Muscle of back (tissue), 11 donors: ENCODE measurements around the gene UBR2. TPM values are rescaled to one million over a fixed set of nuclear protein-coding genes. Genes with fewer than 3 reads are reported as not detected.
"Not testable (repeated sequence)": the region's sequence is repeated elsewhere in the genome, so short reads cannot be mapped to it uniquely, and the experiment has no call there.

Source experiments
- DNase-seq, 3 donors: peaks; one replicate each; pipeline versions ENCODE4 v3.0.0 to v3.0.0-alpha.2; 2013
- polyA plus RNA-seq, 10 donors: library from polyadenylated mRNA; unstranded; fragments of 120-200 nt; gene quantifications; one replicate each; pipeline ENCODE4 v1.2.1, GENCODE V29; 2013; ENCODE audit not compliant: insufficient read length in 10 of 10

Gene UBR2
- polyA plus RNA-seq, 10 donors: 13.1 to 22.1 (median 17.2) TPM

DNA sequence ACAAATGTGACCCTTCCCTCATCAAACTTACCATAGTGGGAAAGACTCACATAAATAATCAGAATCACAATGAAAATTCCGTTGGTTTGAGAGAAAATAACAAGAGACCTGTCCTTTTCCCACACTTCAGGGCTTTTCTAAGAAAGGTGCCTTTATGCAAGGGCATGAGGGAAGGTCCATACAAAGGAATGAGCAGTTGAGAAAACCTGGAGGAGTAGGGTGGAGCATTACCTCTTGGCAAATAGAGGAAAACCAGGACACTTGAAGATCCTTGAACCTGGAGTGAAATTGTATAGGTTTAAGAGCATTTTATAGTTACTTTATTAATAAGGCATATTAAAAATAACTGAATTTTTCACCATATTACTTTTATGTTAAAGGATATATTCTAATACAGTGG, 54.3 kb downstream of the UBR2 start:
- DNase-seq: no peak

DNA sequence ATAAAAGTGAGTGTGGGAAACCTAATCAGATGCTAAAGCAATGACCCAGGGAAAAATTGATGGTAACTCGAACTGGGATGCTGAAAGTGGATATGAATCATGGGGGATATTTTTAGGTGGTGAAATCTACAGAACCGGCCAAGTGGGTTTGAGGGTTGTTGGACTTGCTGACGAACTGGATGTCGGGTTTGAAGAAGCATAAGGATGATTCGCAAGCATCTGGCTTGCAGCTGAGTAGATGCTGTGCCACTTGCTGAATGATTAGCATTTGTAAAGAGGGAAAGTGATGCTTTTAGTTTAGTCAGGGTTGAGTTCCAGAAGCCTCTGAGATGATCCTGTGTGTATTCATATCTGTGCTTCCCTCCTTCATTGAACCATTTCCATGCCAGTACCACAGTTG, 54.9 kb downstream of the UBR2 start:
- DNase-seq: no peak

DNA sequence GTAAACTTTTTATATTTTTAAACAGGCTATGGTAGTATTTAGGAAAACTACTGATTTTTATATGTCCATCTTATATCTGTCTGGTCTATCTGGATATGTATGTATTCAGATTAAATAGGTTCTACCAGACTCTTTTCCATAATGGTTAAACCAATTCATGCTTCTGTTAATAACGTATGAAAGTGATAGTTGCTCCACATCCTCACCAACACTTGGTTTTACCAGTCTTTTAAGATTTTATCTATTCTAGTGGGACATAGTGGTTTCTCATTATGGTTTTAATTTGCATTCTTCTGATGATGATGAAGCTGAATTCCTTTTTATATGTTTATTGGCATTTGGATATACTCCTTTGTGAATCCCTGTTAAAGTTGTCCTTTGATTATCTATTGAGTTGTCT, 56.1 kb downstream of the UBR2 start:
- no peak for DNase-seq

DNA sequence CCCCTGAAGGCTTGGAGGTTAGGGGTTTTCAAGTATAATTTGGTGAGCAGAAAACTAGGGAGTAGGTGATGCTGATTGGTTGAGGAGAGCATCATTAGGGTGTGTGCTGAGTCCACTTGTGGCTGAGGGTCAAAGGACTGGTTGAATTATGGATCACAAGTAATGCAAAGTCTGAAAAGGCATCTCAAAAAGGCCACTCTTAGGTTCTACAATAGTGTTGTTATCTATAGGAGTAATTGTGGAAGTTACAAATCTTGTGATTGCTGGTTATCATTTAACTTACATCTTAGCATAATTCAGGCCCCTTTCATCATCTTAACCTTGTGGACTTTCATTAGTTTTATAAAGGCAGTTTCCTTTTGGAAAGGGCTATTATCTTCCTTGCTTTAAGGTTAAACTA, 60.8 kb downstream of the UBR2 start:
- DNase-seq: no peak

DNA sequence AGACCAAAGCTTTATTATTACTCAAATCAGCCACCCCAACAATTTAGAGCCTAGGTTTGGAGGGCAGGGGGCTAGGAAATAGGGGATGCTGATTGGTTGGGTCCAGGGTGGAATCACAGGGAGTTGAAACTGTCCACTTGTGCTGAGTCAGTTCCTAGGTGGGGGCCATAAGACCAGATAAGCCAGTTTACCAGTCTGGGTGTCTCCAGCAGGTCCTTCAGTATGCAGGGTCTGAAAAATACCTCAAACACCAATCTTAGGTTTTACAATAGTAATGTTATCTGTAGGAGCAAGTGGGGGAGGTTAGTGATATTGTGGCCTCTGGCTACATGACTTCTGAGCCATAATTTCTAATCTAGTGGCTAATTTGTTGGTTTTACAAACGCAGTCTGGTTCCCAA, 63.2 kb downstream of the UBR2 start:
- no peak for DNase-seq

DNA sequence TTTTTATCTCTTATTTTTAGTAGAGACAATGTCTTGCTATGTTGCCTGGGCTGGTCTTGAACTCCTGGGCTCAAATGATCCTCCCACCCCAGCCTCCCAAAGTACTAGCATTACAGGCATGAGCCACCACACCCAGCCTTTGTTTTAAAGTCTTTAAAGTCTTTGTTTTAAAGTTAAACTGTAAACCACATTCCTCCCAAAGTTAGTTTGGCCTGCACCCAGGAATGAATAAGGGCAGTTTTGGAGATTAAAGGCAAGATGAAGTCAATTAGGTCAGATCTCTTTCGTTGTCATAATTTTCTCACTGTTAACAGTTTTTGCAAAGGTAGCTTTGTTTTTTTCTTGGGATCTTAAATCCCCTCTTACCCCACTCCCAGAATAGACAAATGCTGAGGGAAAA, 63.8 kb downstream of the UBR2 start:
- peak in 1 of 3 donors; percentile 2 for DNase-seq

DNA sequence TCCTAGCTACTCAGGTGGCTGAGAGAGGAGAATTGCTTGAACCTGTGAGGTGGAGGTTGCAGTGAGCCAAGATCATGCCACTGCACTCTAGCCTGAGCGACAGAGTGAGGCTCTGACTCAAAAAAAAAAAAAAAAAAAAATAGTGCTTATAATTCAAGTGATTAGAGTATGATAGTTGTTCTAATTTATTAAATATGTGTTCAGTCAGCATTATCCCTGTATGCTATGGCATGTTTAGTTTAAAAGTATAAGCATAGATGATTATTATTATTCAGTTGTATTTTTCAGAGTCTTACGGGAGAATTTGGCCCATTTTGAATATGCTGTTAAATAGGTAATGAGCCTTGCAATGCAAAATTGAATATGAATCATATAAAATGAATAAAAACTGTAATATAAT, 64.8 kb downstream of the UBR2 start:
- no peak for DNase-seq

DNA sequence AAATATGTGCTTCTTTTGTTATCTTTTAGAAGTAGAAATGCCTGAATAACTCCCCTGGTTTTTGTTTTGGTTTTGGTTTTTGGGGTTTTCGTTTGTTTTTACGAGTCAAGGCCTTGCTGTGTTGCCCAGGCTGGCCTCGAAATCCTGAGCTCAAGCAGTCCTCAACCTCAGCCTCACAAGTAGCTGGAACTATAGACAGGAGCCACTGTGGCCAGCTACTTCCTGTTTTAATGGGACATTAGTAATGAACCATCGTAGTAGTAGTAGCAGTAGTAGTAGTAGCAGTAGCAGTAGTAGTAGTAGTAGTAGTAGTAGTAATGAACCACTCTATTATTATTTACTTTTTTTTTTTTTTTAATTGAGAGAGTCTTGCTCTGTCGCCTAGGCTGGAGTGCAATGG, 66.0 kb downstream of the UBR2 start:
- DNase-seq: no peak

DNA sequence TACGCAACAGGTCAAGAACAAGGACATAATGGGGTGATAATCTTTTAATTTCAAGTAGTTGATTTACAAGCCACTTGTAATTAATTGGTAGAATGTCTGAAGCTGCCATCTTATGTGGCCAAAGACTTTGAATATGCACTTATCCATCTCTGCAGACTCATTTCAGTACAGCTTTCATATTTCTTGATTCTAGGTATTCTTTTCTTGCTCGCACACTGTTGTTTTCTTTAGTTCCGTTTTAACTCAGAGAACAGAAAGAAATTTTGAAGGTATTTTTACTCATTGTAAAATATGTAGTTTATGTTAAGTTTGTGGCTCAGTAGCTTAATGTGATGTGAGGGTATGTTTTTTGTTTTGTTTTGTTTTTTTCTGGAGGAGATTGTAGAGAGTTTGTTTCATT, 73.9 kb downstream of the UBR2 start:
- DNase-seq: no peak

DNA sequence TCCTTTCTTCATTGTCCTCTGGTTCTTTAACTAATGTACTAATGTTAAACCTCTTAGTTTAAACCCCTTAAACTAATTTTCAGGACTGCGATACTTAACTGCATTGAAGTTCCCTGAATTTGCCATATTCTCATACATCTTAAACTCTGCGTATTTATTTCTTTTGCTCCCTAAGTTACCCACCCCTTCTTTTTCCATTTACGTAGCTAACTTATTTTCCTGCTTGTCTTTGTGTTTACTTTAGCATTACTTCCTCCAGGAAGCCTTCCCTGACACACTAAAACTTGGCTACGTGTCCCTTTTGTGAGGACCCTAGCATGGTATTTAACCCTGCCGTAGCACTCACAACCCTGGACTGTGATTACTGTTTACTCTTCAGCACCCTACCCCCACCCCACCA, 79.0 kb downstream of the UBR2 start:
- DNase-seq: no peak

DNA sequence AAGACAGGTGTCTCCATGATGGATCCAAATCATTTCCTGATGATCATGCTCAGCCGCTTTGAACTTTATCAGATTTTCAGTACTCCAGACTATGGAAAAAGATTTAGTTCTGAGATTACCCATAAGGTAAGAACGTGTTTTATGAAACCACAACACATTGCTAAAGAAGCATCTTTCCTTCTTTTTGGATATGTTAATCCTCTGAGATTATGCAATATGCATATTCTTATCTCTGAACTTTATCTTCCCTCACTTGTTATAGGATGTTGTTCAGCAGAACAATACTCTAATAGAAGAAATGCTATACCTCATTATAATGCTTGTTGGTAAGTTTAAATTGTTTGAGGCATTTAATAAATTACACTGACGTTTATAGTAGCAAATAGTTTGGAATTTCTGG, 80.4 kb downstream of the UBR2 start:
- no peak for DNase-seq

DNA sequence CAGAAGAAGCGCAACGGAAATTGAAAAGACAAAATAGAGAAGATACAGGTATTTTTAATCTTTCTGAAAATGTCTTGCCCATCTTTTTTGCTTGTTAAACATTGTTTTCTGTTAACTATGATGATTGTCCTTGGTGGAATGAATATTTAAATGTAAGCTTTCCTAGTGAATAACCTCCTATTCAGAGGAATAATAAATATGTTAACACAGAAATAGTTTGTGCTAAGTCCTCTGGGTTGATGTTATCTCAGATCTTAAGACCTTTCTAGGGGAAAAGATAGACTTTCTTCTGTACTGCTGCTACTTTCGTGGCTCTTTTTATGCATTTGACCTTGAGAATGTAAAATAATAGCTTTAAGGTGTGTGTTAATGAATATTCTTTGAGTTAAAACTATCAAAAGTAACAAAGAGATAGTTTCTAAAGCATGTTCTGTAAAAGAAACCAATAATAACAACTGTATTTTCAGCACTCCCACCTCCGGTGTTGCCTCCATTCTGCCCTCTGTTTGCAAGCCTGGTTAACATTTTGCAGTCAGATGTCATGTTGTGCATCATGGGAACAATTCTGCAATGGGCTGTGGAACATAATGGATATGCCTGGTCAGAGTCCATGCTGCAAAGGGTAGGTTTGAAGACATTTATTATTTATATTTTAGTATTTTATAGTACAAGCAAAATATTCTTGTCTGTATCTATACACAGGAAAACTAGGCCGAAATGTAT, 88.4 kb downstream of the UBR2 start:
- DNase-seq: no peak

DNA sequence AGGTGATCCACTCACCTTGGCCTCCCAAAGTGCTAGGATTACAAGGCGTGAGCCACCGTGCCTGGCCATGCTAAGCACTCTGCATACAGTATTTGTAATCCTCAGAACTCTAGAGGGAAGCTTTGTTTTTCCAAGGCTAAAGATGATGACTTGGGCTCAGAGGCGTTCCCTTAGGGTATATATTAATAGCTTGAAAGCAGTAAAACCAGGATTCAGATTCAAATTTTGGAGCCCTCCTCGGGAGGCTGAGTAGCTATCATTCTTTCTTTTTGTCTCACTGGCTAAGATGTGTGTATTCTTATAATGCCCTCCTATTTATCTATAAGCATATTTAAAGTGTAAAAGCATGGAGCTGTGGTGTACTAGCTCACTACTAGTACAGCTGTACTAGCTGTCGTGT, 90.0 kb downstream of the UBR2 start:
- DNase-seq: no peak

DNA sequence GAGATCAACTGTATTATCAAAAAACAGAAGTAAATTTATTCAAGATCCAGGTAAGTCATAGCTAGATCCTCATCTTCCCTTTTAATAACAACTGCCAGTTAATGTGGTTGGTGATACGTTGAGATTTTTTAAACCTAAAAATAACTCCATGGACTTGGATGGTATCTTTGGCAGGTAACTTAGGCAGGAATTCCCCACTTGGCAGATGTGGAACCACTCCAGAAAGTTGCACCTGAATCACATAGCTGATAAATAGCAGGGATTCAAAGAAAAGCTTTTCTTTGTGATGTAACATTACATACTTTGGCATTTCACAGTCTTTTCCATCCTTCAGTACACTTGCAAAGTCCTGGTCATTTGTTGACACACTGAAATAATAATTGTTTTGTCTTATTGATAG, 96.0 kb downstream of the UBR2 start:
- no peak for DNase-seq

DNA sequence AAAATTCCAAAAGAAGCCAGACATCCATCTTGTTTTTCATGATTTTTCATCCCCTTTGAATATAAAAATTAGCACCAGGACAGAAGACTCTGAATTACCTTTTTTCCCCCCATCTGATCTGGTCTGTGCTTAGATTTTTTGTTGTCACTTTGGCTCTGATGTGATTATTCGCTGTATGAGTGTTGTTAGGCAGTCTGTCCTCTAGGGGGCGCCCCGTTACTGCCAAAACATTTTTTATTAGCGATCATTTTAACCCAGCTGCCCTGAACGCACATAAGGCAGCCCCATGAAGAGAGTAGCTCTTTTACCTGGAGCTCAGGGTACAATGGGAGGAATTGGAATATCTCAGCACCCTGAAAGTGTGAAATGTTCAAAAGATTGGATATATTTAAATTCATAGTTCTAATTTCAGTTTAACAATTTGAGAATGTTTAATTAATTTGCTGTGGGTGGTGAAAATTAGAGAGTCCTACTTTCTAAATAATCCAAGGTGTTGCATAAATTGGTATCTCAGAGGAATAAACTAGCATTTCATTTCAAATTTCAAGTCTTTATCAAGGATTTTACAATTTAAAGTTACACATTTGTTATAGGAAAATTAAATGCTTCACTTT, 97.8 kb downstream of the UBR2 start:
- DNase-seq: peak; percentile 66 to 87 (median 80)

DNA sequence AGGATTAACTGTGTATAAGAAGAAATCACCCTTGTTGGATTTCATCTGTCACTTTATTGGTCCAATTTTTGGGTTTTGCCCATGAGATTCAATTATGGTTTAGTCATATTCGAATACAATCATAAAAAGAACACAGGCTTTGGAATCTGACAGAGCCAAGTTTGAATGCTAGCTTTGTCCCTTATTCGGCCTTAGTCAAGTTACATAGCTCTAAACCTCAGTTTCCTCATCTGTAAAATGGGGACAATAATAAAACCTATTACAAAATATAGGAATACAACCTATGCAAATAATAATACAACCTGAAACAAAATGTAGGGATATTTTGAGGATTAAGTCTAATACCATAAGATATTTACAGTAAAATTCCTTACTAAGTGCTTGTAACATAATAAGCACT, 100.9 kb downstream of the UBR2 start:
- DNase-seq: no peak

DNA sequence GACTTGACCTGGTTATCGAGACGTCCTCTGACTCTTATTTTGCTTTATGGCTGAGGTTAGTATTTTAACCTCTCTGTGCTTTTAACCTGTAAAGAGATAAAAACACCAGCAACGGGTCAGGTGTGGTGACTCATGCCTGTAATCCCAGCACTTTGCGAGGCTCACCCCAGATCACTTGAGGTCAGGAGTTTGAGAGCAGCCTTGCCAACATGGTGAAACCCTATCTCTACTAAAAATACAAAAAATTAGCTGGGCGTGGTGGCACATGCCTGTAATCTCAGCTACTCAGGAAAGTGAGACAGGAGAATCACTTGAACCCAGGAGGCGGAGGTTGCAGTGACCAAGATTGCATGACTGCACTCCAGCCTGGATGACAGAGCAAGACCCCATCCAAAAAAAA, 110.5 kb downstream of the UBR2 start:
- not testable (repeated sequence) for DNase-seq

DNA sequence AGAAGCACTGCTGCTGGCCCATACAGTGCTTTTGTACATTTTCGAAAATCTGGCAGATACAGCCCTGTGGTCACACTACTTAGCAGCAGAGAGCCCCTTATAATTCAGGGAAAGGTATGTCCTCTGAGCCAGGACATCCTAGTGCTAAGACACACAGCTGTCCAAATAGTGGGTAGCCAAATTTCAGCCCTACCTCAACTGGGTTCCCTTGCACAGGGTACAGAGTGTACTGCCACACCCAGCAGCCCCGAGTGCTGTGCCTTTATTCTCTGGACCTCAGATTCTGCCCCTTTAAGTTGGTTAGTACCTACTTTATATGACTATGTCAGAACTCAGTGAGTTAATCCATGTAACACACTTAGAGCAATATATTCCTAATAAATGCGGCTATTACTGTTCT, 111.0 kb downstream of the UBR2 start:
- no peak for DNase-seq

DNA sequence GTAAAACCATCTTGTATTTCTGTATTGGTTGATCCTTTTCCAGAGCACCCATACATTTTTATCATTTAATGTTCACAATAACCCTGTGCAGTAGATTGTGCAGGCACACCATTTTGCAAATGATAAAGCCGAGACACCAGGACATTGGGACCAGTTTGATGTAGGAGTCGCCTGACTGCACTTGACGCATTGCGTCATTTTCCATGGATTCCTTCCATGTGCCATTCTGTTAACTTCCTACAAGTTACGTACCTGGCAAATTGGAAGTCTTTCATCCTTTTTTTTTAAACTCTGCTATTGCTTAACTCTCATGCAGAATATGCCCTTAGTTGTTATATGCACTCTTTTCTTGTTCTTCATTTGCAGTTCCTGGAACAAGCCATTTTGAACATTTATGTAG, 115.5 kb downstream of the UBR2 start:
- DNase-seq: no peak

DNA sequence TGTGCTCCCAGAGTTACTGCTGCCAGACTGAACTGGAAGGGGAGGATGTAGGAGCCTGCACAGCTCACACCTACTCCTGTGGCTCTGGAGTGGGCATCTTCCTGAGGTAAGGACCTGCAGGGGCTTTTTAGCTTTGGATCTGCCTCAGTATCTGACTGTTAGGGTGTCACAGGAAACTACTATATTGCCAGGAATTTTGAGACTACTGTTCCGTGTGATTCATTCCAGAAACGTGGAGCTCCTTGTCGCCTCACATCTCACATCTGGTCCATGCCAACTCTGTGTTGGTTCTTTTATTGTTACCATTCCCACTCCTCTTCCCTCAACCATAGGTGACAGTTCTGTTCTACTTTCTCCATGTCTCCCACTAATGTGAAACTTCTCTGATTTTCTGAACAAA, 124.5 kb downstream of the UBR2 start:
- no peak for DNase-seq

DNA sequence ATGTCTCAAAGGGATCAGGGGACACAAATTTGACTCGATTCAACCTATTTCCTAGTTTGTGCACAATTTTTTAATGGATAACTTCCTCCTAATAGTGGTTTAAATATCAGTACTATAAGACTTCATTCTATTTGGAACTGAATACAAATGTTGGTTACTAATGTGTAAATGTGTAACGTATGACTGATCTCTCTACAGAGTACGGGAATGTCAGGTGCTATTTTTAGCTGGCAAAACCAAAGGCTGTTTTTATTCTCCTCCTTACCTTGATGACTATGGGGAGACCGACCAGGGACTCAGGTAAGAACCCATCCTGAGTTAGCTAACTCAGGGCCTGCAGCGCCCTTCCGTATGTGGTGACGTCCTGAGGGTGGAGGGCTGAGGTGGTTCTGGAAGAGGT, 125.5 kb downstream of the UBR2 start:
- no peak for DNase-seq

DNA sequence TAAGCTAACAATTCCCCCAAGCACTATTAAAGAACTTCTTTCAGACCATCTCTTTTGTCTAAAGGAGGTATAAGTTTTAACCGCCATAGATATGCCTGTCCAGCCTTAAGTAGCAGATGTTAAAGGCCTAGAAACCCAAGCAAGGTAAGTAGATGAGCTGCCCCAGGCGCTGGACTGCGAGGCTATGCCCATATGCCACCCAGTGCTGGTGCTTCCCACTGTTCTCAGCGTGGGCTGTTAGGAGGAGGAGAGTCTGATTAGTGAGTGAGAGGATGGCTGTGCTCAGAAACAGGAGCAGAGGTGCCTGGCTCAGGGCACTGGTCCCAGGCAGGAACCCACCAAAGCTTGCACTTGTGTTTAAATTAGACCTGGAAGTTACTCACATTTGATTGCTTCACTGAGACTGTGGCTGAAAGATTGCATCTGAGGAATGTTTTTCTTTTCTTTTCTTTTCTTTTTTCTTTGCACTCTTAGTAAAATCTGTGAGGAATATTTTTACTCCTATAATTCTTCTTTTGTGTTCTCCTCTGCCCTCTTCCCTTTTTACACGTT, 126.4 kb downstream of the UBR2 start:
- DNase-seq: no peak

DNA sequence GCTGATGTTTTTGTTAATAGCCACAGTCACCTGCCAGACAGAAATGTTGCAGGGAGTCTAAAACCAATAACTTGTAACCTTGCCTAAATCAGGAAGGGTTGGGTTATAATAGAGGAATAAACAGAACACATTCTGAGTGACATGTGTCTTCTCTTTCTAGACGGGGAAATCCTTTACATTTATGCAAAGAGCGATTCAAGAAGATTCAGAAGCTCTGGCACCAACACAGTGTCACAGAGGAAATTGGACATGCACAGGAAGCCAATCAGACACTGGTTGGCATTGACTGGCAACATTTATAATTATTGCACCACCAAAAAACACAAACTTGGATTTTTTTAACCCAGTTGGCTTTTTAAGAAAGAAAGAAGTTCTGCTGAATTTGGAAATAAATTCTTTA, 127.0 kb downstream of the UBR2 start:
- DNase-seq: no peak
